Karpas-422 (cell line): ENCODE results near the gene CYP4Z1. TPM values are rescaled to one million over a fixed set of nuclear protein-coding genes. Genes with fewer than 3 reads are reported as not detected.
"Not testable (repeated sequence)": the region's sequence is repeated elsewhere in the genome, so short reads cannot be mapped to it uniquely, and the experiment has no call there.

ENCODE experiments used
- DNase-seq: peaks from one replicate; pipeline ENCODE4 v3.0.0-alpha.2; 2015
- H2AFZ ChIP-seq: fragments of 200-600 bp; sonication (generic); 2 replicates; pipeline ENCODE4 v1.6.1; 2014; ENCODE audit warnings: antibody characterized with exemption, low read length, mixed read lengths
- H3K27ac ChIP-seq: fragments of 200-600 bp; sonication (generic); 2 replicates; pipeline ENCODE4 v1.5.1; 2014; ENCODE audit warnings: mild to moderate bottlenecking, low read length, moderate library complexity
- H3K27me3 ChIP-seq: fragments of 200-600 bp; sonication (generic); 2 replicates; pipeline ENCODE4 v1.6.1; 2014; ENCODE audit warnings: low read length, mixed read lengths
- H3K36me3 ChIP-seq: fragments of 200-600 bp; sonication (generic); 2 replicates; pipeline ENCODE4 v1.6.1; 2014; ENCODE audit warnings: low read length, mixed read lengths; ENCODE audit not compliant: insufficient read depth
- H3K4me1 ChIP-seq: fragments of 200-600 bp; sonication (generic); 2 replicates; pipeline ENCODE4 v1.6.1; 2014; ENCODE audit warnings: mild to moderate bottlenecking, low read length, mixed read lengths
- H3K4me2 ChIP-seq: fragments of 200-600 bp; sonication (generic); 2 replicates; pipeline ENCODE4 v1.6.1; 2014; ENCODE audit warnings: low read length, low read depth, mild to moderate bottlenecking; ENCODE audit not compliant: poor library complexity, severe bottlenecking
- H3K4me3 ChIP-seq: fragments of 200-600 bp; sonication (generic); 2 replicates; pipeline ENCODE4 v1.5.1; 2014; ENCODE audit warnings: mild to moderate bottlenecking, antibody characterized with exemption, low read length, mixed read lengths
- H3K79me2 ChIP-seq: fragments of 200-600 bp; sonication (generic); 2 replicates; pipeline ENCODE4 v1.6.1; 2014; ENCODE audit warnings: mild to moderate bottlenecking, low read length, mixed read lengths
- H3K9ac ChIP-seq: fragments of 200-600 bp; sonication (generic); 2 replicates; pipeline ENCODE4 v1.6.0; 2014; ENCODE audit warnings: low read length
- H3K9me2 ChIP-seq: fragments of 200-600 bp; sonication (generic), shearing (Covaris generic); replicated peaks from 2 replicates; pipeline ENCODE4 v1.6.0; 2014; ENCODE audit warnings: mild to moderate bottlenecking, low read length, moderate library complexity; ENCODE audit not compliant: insufficient read depth
- H3K9me3 ChIP-seq: fragments of 300-700, 200-600 bp; sonication (generic); 2 replicates; pipeline ENCODE4 v1.6.1; 2014; ENCODE audit warnings: low read length, mixed read lengths
- H4K20me1 ChIP-seq: fragments of 200-600 bp; sonication (generic); 2 replicates; pipeline ENCODE4 v1.6.1; 2014; ENCODE audit warnings: mild to moderate bottlenecking, antibody characterized with exemption, low read length, low read depth; ENCODE audit not compliant: insufficient read depth
- total RNA-seq: library from RNA; depleted of rRNA; stranded (reverse); fragments of >200 nt; shearing (Covaris generic); gene quantifications from 2 replicates; pipeline ENCODE4 v1.2.3, GENCODE V29; 2014; ENCODE audit warnings: low replicate concordance

The CYP4Z1 gene
- total RNA-seq, 1 experiment from 2014 or later: not detected

- H3K4me3 ChIP-seq: no peak overlapping the region
- H2AFZ ChIP-seq: no peak overlapping the region
- no peaks in the 10 kb centered on the region for H3K9me2 ChIP-seq
- H3K9ac ChIP-seq: no peak overlapping the region
- no peaks in the 10 kb centered on the region for H3K4me1 ChIP-seq
- no peak overlapping the region for H3K27ac ChIP-seq
- no peak overlapping the region for H3K4me2 ChIP-seq
- no peaks in the 10 kb centered on the region for H3K79me2 ChIP-seq
- H3K27me3 ChIP-seq: no peaks in the 10 kb centered on the region
- no peaks in the 10 kb centered on the region for H4K20me1 ChIP-seq
- no peak for DNase-seq
- H3K9me3 ChIP-seq: no peaks in the 10 kb centered on the region
- no peaks in the 10 kb centered on the region for H3K36me3 ChIP-seq
Measured at GRCh38 chr1:47059376-47059775, 7.7 kb upstream of the CYP4Z1 start.

- H3K79me2 ChIP-seq, H3K27ac ChIP-seq, H2AFZ ChIP-seq, H3K9me3 ChIP-seq, H3K4me2 ChIP-seq, H3K4me1 ChIP-seq, H4K20me1 ChIP-seq, H3K27me3 ChIP-seq, H3K9ac ChIP-seq, H3K9me2 ChIP-seq, H3K4me3 ChIP-seq, H3K36me3 ChIP-seq: not testable (repeated sequence)
- DNase-seq: peak; percentile 23
Measured at GRCh38 chr1:47069080-47069479, 2.0 kb downstream of the CYP4Z1 start.

- H3K9ac ChIP-seq, H2AFZ ChIP-seq, H3K27me3 ChIP-seq, DNase-seq, H3K9me3 ChIP-seq, H3K36me3 ChIP-seq, H4K20me1 ChIP-seq, H3K4me1 ChIP-seq, H3K4me2 ChIP-seq, H3K27ac ChIP-seq, H3K79me2 ChIP-seq, H3K4me3 ChIP-seq, H3K9me2 ChIP-seq: not testable (repeated sequence)
Measured at GRCh38 chr1:47069509-47069908, 2.5 kb downstream of the CYP4Z1 start.

GRCh38 chr1:47089356-47089755, 22.3 kb downstream of the CYP4Z1 start:
- H2AFZ ChIP-seq, H3K9me2 ChIP-seq, H3K9me3 ChIP-seq, H3K4me3 ChIP-seq, H3K36me3 ChIP-seq, H3K79me2 ChIP-seq, H3K4me2 ChIP-seq, H3K4me1 ChIP-seq, H3K9ac ChIP-seq, H4K20me1 ChIP-seq, H3K27me3 ChIP-seq, H3K27ac ChIP-seq: not testable (repeated sequence)
- peak; percentile 73 for DNase-seq

GRCh38 chr1:47091476-47091875, 24.4 kb downstream of the CYP4Z1 start:
- not testable (repeated sequence) for H3K9me3 ChIP-seq, DNase-seq, H3K4me2 ChIP-seq, H3K4me3 ChIP-seq, H3K79me2 ChIP-seq, H3K36me3 ChIP-seq, H3K9me2 ChIP-seq, H3K9ac ChIP-seq, H4K20me1 ChIP-seq, H3K27ac ChIP-seq, H3K27me3 ChIP-seq, H2AFZ ChIP-seq, H3K4me1 ChIP-seq

- H3K9ac ChIP-seq: no peak overlapping the region
- no peaks in the 10 kb centered on the region for H3K9me2 ChIP-seq
- H4K20me1 ChIP-seq: no peaks in the 10 kb centered on the region
- no peaks in the 10 kb centered on the region for H3K36me3 ChIP-seq
- no peaks in the 10 kb centered on the region for H3K4me1 ChIP-seq
- no peak overlapping the region for H3K4me3 ChIP-seq
- H3K9me3 ChIP-seq: peaks cover 9% of the 10 kb centered on the region
- H3K79me2 ChIP-seq: no peaks in the 10 kb centered on the region
- H3K27ac ChIP-seq: no peak overlapping the region
- no peak for DNase-seq
- no peaks in the 10 kb centered on the region for H3K27me3 ChIP-seq
- H3K4me2 ChIP-seq: no peak overlapping the region
- no peak overlapping the region for H2AFZ ChIP-seq
Measured at GRCh38 chr1:47104816-47105215, 37.8 kb downstream of the CYP4Z1 start.

GRCh38 chr1:47106792-47107191, 39.8 kb downstream of the CYP4Z1 start:
- Histone ChIP-seq H3K27ac (no peak overlapping the region), H3K9me2 (no peaks in the 10 kb centered on the region), H3K9ac (no peak overlapping the region), H3K36me3 (no peaks in the 10 kb centered on the region), H3K4me2 (no peak overlapping the region), H3K4me1 (no peaks in the 10 kb centered on the region), H3K79me2 (no peaks in the 10 kb centered on the region), H3K4me3 (no peak overlapping the region), H3K9me3 (peaks cover 9% of the 10 kb centered on the region), H3K27me3 (no peaks in the 10 kb centered on the region), H2AFZ (no peak overlapping the region), H4K20me1 (no peaks in the 10 kb centered on the region)
- no peak for DNase-seq

GRCh38 chr1:47107851-47108574, 41.0 kb downstream of the CYP4Z1 start:
- not testable (repeated sequence) for H3K9me3 ChIP-seq, H3K36me3 ChIP-seq, H3K9me2 ChIP-seq, H4K20me1 ChIP-seq, H3K4me3 ChIP-seq, H3K4me1 ChIP-seq, H3K4me2 ChIP-seq, H3K27me3 ChIP-seq, DNase-seq, H3K79me2 ChIP-seq, H2AFZ ChIP-seq, H3K9ac ChIP-seq, H3K27ac ChIP-seq

- H3K4me3 ChIP-seq, H3K79me2 ChIP-seq, H3K36me3 ChIP-seq, H3K4me1 ChIP-seq, H2AFZ ChIP-seq, H3K27me3 ChIP-seq, H3K9ac ChIP-seq, H3K9me3 ChIP-seq, H4K20me1 ChIP-seq, H3K27ac ChIP-seq, DNase-seq, H3K4me2 ChIP-seq, H3K9me2 ChIP-seq: not testable (repeated sequence)
Measured at GRCh38 chr1:47109482-47109881, 42.5 kb downstream of the CYP4Z1 start.
